Kidney glomerular epithelial cell (primary cell): ENCODE measurements around the gene STK10.
A peak's percentile ranks its signal among the peaks of the same experiment; 100 is the strongest.
"Not testable (repeated sequence)": the region's sequence is repeated elsewhere in the genome, so short reads cannot be mapped to it uniquely, and the experiment has no call there.

Experiments
- DNase-seq: peaks from one replicate; lab custom pipeline; 2025; lab: John Stamatoyannopoulos, UW

Gene STK10

GRCh38 chr5:172051643-172052339 lies 136.2 kb downstream of the STK10 start:
- peak; percentile 50 for DNase-seq

GRCh38 chr5:172050080-172050479 lies 137.9 kb downstream of the STK10 start:
- no peak for DNase-seq

- no peak for DNase-seq
These were observed 138.7 kb downstream of the STK10 start for GRCh38 chr5:172049226-172049796.

- no peak for DNase-seq
These were observed 139.4 kb downstream of the STK10 start for GRCh38 chr5:172048539-172049101.

GRCh38 chr5:172048170-172048422 lies 139.9 kb downstream of the STK10 start:
- no peak for DNase-seq

GRCh38 chr5:172046593-172046992 lies 141.4 kb downstream of the STK10 start:
- no peak for DNase-seq

- DNase-seq, result no peak
These were observed 142.8 kb downstream of the STK10 start for GRCh38 chr5:172045315-172045632.

GRCh38 chr5:172044631-172045314 lies 143.3 kb downstream of the STK10 start:
- no peak for DNase-seq

GRCh38 chr5:172043865-172044264 lies 144.2 kb downstream of the STK10 start:
- DNase-seq, result no peak

- DNase-seq, result no peak
These were observed 145.8 kb downstream of the STK10 start for GRCh38 chr5:172042183-172042582.

- no peak for DNase-seq
These were observed 149.9 kb downstream of the STK10 start for GRCh38 chr5:172038167-172038566.

- no peak for DNase-seq
These were observed 153.0 kb downstream of the STK10 start for GRCh38 chr5:172035049-172035448.

GRCh38 chr5:172031894-172032461 lies 156.0 kb downstream of the STK10 start:
- DNase-seq, result no peak

- no peak for DNase-seq
These were observed 158.1 kb downstream of the STK10 start for GRCh38 chr5:172029876-172030275.

- no peak for DNase-seq
These were observed 159.9 kb downstream of the STK10 start for GRCh38 chr5:172028167-172028566.

GRCh38 chr5:172020110-172020786 lies 167.8 kb downstream of the STK10 start:
- not testable (repeated sequence) for DNase-seq

GRCh38 chr5:172015346-172015745 lies 172.7 kb downstream of the STK10 start:
- no peak for DNase-seq

GRCh38 chr5:172010278-172010677 lies 177.7 kb downstream of the STK10 start:
- DNase-seq, result no peak

- peak; percentile 43 for DNase-seq
These were observed 178.3 kb downstream of the STK10 start for GRCh38 chr5:172009536-172010270.

- peak; percentile 58 for DNase-seq
These were observed 179.3 kb downstream of the STK10 start for GRCh38 chr5:172008689-172009141.

- DNase-seq, result peak; percentile 20
These were observed 179.9 kb downstream of the STK10 start for GRCh38 chr5:172008111-172008455.
